Effector memory CD4-positive, alpha-beta T cell (primary cell): ENCODE results near the gene TCF7L2.

ENCODE experiments used
- DNase-seq, 3 donors: peaks; one replicate each; pipeline ENCODE4 v3.0.0-alpha.2; 2020
- H3K27ac ChIP-seq: 2 replicates; pipeline ENCODE4 v1.7.0; 2013; ENCODE audit warnings: mild to moderate bottlenecking, low read length, moderate library complexity; ENCODE audit not compliant: insufficient read depth, poor library complexity, severe bottlenecking
- H3K27me3 ChIP-seq: replicated peaks from 2 replicates; pipeline ENCODE4 v1.7.0; 2013; ENCODE audit warnings: mild to moderate bottlenecking, low read length; ENCODE audit not compliant: insufficient read depth, control insufficient read depth, poor library complexity, severe bottlenecking
- H3K36me3 ChIP-seq: 2 replicates; pipeline ENCODE4 v1.7.0; 2013; ENCODE audit warnings: mild to moderate bottlenecking, low read length, moderate library complexity; ENCODE audit not compliant: control insufficient read depth, insufficient read depth
- H3K4me1 ChIP-seq: 2 replicates; pipeline ENCODE4 v1.7.0; 2013; ENCODE audit warnings: low read length, mild to moderate bottlenecking; ENCODE audit not compliant: control insufficient read depth, insufficient read depth, poor library complexity, severe bottlenecking
- H3K4me3 ChIP-seq: 2 replicates; pipeline ENCODE4 v1.7.0; 2013; ENCODE audit warnings: low read length, low read depth, mild to moderate bottlenecking; ENCODE audit not compliant: insufficient read depth, poor library complexity, severe bottlenecking
- H3K9me3 ChIP-seq: 2 replicates; pipeline ENCODE4 v1.7.0; 2013; ENCODE audit warnings: mild to moderate bottlenecking, low read length, moderate library complexity; ENCODE audit not compliant: control insufficient read depth

Gene TCF7L2

GRCh38 chr10:113069595-113069994 lies 119.5 kb downstream of the TCF7L2 start:
- Histone ChIP-seq H3K36me3 (no peaks in the 10 kb centered on the region), H3K9me3 (no peaks in the 10 kb centered on the region), H3K27ac (no peak overlapping the region), H3K4me1 (no peaks in the 10 kb centered on the region), H3K27me3 (no peaks in the 10 kb centered on the region), H3K4me3 (no peak overlapping the region)
- DNase-seq, result no peak

DNA sequence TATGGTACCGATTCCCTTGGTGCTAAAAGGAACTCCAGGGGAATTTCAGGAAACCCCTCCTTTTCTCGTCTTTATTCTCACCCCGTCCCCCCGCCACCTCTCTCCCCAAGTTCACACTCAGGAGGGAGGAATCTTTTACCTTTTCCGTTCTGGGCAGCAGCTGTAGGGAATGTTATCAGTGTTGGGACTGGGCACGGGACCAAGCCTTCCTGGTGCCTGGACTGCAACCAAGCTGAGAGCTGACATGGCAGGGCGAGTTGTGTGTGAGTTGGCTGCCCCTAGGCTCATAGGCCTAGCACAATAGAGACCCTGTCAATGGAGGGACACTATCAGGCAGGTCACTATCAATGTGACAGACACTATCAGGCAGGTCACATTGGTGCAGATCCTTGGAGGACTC lies 121.4 kb downstream of the TCF7L2 start:
- no peak overlapping the region for H3K27ac ChIP-seq
- DNase-seq, result no peak

GRCh38 chr10:113073549-113074189 lies 123.6 kb downstream of the TCF7L2 start:
- H3K4me1 ChIP-seq, result no peaks in the 10 kb centered on the region
- H3K4me3 ChIP-seq, result no peak overlapping the region
- no peak for DNase-seq

More for the DNA sequence above, 121.4 kb downstream of the TCF7L2 start:
- H3K36me3 ChIP-seq, result no peaks in the 10 kb centered on the region
- H3K4me3 ChIP-seq, result no peak overlapping the region
- H3K9me3 ChIP-seq, result no peaks in the 10 kb centered on the region
- H3K4me1 ChIP-seq, result no peaks in the 10 kb centered on the region
- no peaks in the 10 kb centered on the region for H3K27me3 ChIP-seq

GRCh38 chr10:113076949-113077348 lies 126.9 kb downstream of the TCF7L2 start:
- Histone ChIP-seq H3K27ac (no peak overlapping the region), H3K27me3 (no peaks in the 10 kb centered on the region), H3K4me3 (no peak overlapping the region), H3K4me1 (no peaks in the 10 kb centered on the region), H3K9me3 (no peaks in the 10 kb centered on the region), H3K36me3 (no peaks in the 10 kb centered on the region)
- no peak for DNase-seq

More at GRCh38 chr10:113073549-113074189, 123.6 kb downstream of the TCF7L2 start:
- H3K27me3 ChIP-seq, result no peaks in the 10 kb centered on the region
- no peaks in the 10 kb centered on the region for H3K9me3 ChIP-seq
- no peak overlapping the region for H3K27ac ChIP-seq
- H3K36me3 ChIP-seq, result no peaks in the 10 kb centered on the region

DNA sequence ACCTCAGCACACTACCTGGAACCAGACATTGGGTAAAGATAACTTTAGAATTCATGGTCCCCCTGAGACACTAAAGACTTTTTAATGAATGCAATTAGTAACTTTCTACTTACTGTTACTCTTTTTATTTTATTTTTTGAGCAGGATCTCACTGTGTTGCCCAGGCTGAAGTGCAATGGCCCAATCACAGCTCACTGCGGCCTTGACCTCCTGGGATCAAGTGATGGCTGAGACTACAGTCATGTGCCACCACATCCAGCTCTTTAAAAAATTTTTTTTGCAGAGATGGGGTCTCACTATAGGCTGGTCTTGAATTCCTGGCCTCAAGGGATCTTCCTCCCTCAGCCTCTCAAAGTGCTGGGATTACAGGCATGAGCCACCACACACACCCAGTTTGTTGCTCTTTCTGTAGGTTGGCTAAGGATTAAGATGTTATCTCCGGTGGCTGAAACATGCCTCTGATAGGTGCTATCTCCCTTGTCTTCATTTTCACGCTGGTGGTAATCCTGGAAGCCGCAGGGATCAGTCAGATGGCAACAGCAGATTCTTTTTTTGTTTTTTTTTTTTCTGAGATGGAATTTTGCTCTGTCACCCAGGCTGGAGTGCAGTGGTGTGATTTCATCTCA lies 128.3 kb downstream of the TCF7L2 start:
- Histone ChIP-seq H3K36me3 (no peaks in the 10 kb centered on the region), H3K9me3 (no peaks in the 10 kb centered on the region), H3K27ac (no peak overlapping the region), H3K27me3 (no peaks in the 10 kb centered on the region), H3K4me1 (no peaks in the 10 kb centered on the region), H3K4me3 (no peak overlapping the region)
- no peak for DNase-seq

DNA sequence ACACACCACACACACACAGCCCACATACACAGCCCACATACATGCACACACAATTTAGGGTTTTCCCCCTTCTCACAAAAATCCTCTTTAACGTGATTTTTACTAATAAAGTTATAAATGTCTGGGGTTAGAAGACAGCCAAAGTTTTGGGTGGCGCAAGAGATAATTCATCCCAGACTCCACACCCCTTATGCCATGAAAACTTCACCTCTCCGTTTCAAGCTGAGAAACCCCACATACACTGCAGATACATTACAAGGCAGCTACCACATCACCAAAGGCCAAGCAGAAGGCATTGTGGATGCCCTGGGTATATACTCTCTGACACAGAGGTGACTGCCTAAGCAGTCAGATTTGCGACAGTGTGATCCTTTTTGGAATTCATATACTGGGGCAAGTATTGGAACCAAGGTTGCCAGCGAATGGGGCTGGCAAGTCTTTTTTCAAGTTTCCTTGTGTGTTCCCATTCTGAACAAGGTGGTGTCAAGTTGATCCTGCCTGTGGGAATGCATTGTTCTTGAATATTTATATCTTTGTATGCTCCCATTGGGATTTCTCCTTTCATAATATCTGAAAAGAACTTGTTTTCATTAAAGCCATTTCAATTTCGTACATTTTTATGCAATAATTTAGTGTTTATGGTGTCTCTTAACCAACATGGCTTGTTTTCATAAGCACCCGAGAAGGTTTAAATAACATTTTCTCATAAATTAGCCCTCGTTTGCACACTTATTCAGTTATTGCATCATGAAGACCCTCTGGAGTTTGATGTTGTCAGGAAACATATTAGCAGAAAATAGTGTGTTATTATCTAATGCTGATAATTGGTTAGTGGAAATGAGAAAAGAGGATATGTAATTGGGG lies 130.2 kb downstream of the TCF7L2 start:
- no peak overlapping the region for H3K27ac ChIP-seq
- no peaks in the 10 kb centered on the region for H3K4me1 ChIP-seq
- H3K36me3 ChIP-seq, result no peaks in the 10 kb centered on the region
- no peaks in the 10 kb centered on the region for H3K27me3 ChIP-seq
- no peak overlapping the region for H3K4me3 ChIP-seq
- H3K9me3 ChIP-seq, result no peaks in the 10 kb centered on the region
- DNase-seq, result no peak

DNA sequence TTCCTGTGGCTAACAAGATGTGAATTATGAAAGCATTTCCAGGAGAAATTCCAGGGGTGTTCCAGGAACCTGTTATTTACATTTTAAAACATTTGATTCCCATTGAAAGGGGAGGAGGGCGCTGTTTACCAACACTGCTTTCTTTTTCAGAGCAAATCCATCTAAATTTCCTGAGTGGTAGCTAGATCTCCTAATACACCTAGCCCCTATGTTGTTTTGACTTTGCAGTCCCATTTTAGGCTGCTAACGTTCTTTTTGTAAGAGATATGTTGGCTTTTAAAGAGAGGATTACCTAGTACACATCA lies 130.8 kb downstream of the TCF7L2 start:
- no peaks in the 10 kb centered on the region for H3K9me3 ChIP-seq
- H3K4me1 ChIP-seq, result no peaks in the 10 kb centered on the region
- DNase-seq, result no peak
- no peak overlapping the region for H3K27ac ChIP-seq
- no peak overlapping the region for H3K4me3 ChIP-seq
- no peaks in the 10 kb centered on the region for H3K36me3 ChIP-seq
- no peaks in the 10 kb centered on the region for H3K27me3 ChIP-seq

- Histone ChIP-seq H3K9me3 (no peaks in the 10 kb centered on the region), H3K4me3 (no peak overlapping the region), H3K4me1 (no peaks in the 10 kb centered on the region), H3K36me3 (no peaks in the 10 kb centered on the region), H3K27ac (no peak overlapping the region), H3K27me3 (no peaks in the 10 kb centered on the region)
- DNase-seq, result no peak
Measured at GRCh38 chr10:113084031-113084430, 134.0 kb downstream of the TCF7L2 start.

GRCh38 chr10:113085776-113086175 lies 135.7 kb downstream of the TCF7L2 start:
- Histone ChIP-seq H3K4me1 (no peaks in the 10 kb centered on the region), H3K27me3 (no peaks in the 10 kb centered on the region), H3K36me3 (no peaks in the 10 kb centered on the region), H3K9me3 (no peaks in the 10 kb centered on the region), H3K27ac (no peak overlapping the region), H3K4me3 (no peak overlapping the region)
- DNase-seq, result no peak

GRCh38 chr10:113086282-113086681 lies 136.2 kb downstream of the TCF7L2 start:
- Histone ChIP-seq H3K4me1 (no peaks in the 10 kb centered on the region), H3K9me3 (no peaks in the 10 kb centered on the region), H3K36me3 (no peaks in the 10 kb centered on the region), H3K27me3 (no peaks in the 10 kb centered on the region), H3K27ac (no peak overlapping the region), H3K4me3 (no peak overlapping the region)
- no peak for DNase-seq
